Suprapubic skin (tissue), 4 donors: Measurements from ENCODE around the gene BCKDK. TPM values are rescaled to one million over a fixed set of nuclear protein-coding genes. Genes with fewer than 3 reads are reported as not detected.

Source experiments
- DNase-seq, 2 donors: peaks; one replicate each; pipeline ENCODE4 v3.0.0-alpha.2; 2019; ENCODE audit warnings: low spot score in 2 of 2
- H3K27ac ChIP-seq: fragments of 200-600 bp; sonication (generic); one replicate; pipeline ENCODE4 v1.5.1; 2019
- H3K27me3 ChIP-seq: fragments of 200-600 bp; sonication (generic); one replicate; pipeline ENCODE4 v1.5.1; 2019
- H3K36me3 ChIP-seq: fragments of 200-600 bp; sonication (generic); one replicate; pipeline ENCODE4 v1.5.1; 2019
- H3K4me1 ChIP-seq: fragments of 200-600 bp; sonication (generic); one replicate; pipeline ENCODE4 v1.5.1; 2019
- H3K4me3 ChIP-seq: fragments of 200-600 bp; sonication (generic); one replicate; pipeline ENCODE4 v1.5.1; 2019; ENCODE audit warnings: mild to moderate bottlenecking
- H3K9me3 ChIP-seq: fragments of 200-600 bp; sonication (generic); one replicate; pipeline ENCODE4 v1.5.1; 2019
- CTCF ChIP-seq, 2 donors: fragments of 200-600 bp in 1 of 2; fragments of 450-650 bp in 1 of 2; sonication (generic) in 1 of 2; IDR thresholded peaks; one replicate each; pipeline ENCODE4 v1.5.1; 2016 to 2019; ENCODE audit warnings: antibody characterized with exemption in 2 of 2, mild to moderate bottlenecking in 1 of 2, moderate library complexity in 1 of 2
- EP300 ChIP-seq: sonication (generic); formaldehyde crosslinking; IDR thresholded peaks from one replicate; pipeline ENCODE4 v1.6.1; 2017; ENCODE audit warnings: antibody characterized with exemption
- POLR2A ChIP-seq, 2 donors: fragments of 450-650 bp; IDR thresholded peaks; one replicate each; pipeline ENCODE4 v1.6.1; 2017; ENCODE audit warnings: antibody characterized with exemption in 2 of 2, mild to moderate bottlenecking in 2 of 2, moderate library complexity in 2 of 2
- POLR2AphosphoS5 ChIP-seq, 3 donors: sonication (generic); formaldehyde crosslinking; IDR thresholded peaks; one replicate each; pipeline ENCODE4 v1.6.1; 2017; ENCODE audit warnings: antibody characterized with exemption in 3 of 3
- WGBS: methylation state at CpG from one replicate; pipeline ENCODE4 v1.1.5; 2018; 5-methylcytosine and 5-hydroxymethylcytosine counted together
- total RNA-seq, 4 donors: library from RNA; depleted of rRNA; stranded (reverse); fragments of >200 nt; gene quantifications; one replicate each; pipeline ENCODE4 v1.1.0, GENCODE V29; 2016

Gene BCKDK
- total RNA-seq, 4 donors from 2014 or later, result 51.0 to 63.2 (median 58.2) TPM

GRCh38 chr16:31080756-31081419, 27.3 kb upstream of the BCKDK start:
- no peak overlapping the region for H3K27ac ChIP-seq
- 97% methylated on average over 10 of the region's 13 CpGs for WGBS
- no peak for DNase-seq
- H3K4me1 ChIP-seq, result peaks cover 31% of the 10 kb centered on the region
- no peaks in the 10 kb centered on the region for H3K27me3 ChIP-seq
- peaks cover 86% of the 10 kb centered on the region for H3K36me3 ChIP-seq
- no peaks in the 10 kb centered on the region for H3K9me3 ChIP-seq
- TF ChIP-seq EP300, result no peak
- no peak overlapping the region for H3K4me3 ChIP-seq

GRCh38 chr16:31081428-31082351, 26.5 kb upstream of the BCKDK start:
- H3K9me3 ChIP-seq, result no peaks in the 10 kb centered on the region
- H3K36me3 ChIP-seq, result peaks cover 81% of the 10 kb centered on the region
- TF ChIP-seq EP300, result no peak
- no peak for TF ChIP-seq POLR2A (IDR thresholded peaks at IDR 0.05)
- no peak for TF ChIP-seq CTCF (IDR thresholded peaks at IDR 0.05)
- TF ChIP-seq POLR2AphosphoS5 (IDR thresholded peaks at IDR 0.05), result no peak
- no peak overlapping the region for H3K4me3 ChIP-seq
- peaks cover 28% of the 10 kb centered on the region for H3K4me1 ChIP-seq
- DNase-seq, result no peak
- H3K27ac ChIP-seq, result no peak overlapping the region
- no peaks in the 10 kb centered on the region for H3K27me3 ChIP-seq
- 83% methylated on average over 25 of the region's 26 CpGs for WGBS

- Histone ChIP-seq H3K4me3 (no peak overlapping the region), H3K9me3 (no peaks in the 10 kb centered on the region), H3K27me3 (no peaks in the 10 kb centered on the region), H3K36me3 (peaks cover 78% of the 10 kb centered on the region), H3K27ac (no peak overlapping the region), H3K4me1 (peaks cover 28% of the 10 kb centered on the region)
- DNase-seq, result no peak
- 73% methylated on average over 11 of the region's 14 CpGs for WGBS
- TF ChIP-seq POLR2AphosphoS5 (IDR thresholded peaks at IDR 0.05) (no peak), EP300 (no peak), POLR2A (IDR thresholded peaks at IDR 0.05) (no peak), CTCF (IDR thresholded peaks at IDR 0.05) (no peak)
Observed at GRCh38 chr16:31082368-31083045, 25.7 kb upstream of the BCKDK start.

- H3K4me1 ChIP-seq, result peaks cover 28% of the 10 kb centered on the region
- H3K4me3 ChIP-seq, result no peak overlapping the region
- no peaks in the 10 kb centered on the region for H3K27me3 ChIP-seq
- no peaks in the 10 kb centered on the region for H3K9me3 ChIP-seq
- peaks cover 72% of the 10 kb centered on the region for H3K36me3 ChIP-seq
- TF ChIP-seq POLR2A (IDR thresholded peaks at IDR 0.05), result no peak
- TF ChIP-seq CTCF (IDR thresholded peaks at IDR 0.05), result no peak
- TF ChIP-seq POLR2AphosphoS5 (IDR thresholded peaks at IDR 0.05), result no peak
- no peak for TF ChIP-seq EP300
- WGBS, result 71% methylated on average over 9 of the region's 9 CpGs
- no peak for DNase-seq
- no peak overlapping the region for H3K27ac ChIP-seq
Observed at GRCh38 chr16:31083081-31083480, 25.1 kb upstream of the BCKDK start.

- no peak for DNase-seq
- TF ChIP-seq EP300, result no peak
- no peak for TF ChIP-seq CTCF (IDR thresholded peaks at IDR 0.05)
- no peak for TF ChIP-seq POLR2AphosphoS5 (IDR thresholded peaks at IDR 0.05)
- no peak for TF ChIP-seq POLR2A (IDR thresholded peaks at IDR 0.05)
- no peak overlapping the region for H3K27ac ChIP-seq
- no peaks in the 10 kb centered on the region for H3K9me3 ChIP-seq
- 95% methylated on average over 2 of the region's 5 CpGs for WGBS
- peaks cover 28% of the 10 kb centered on the region for H3K4me1 ChIP-seq
- H3K4me3 ChIP-seq, result no peak overlapping the region
- peaks cover 67% of the 10 kb centered on the region for H3K36me3 ChIP-seq
- H3K27me3 ChIP-seq, result no peaks in the 10 kb centered on the region
Observed at GRCh38 chr16:31083556-31083955, 24.6 kb upstream of the BCKDK start.
